PC-9 (cell line): ENCODE data around the gene ABLIM2. TPM values are rescaled to one million over a fixed set of nuclear protein-coding genes. Genes with fewer than 3 reads are reported as not detected.

Experiments used
- BruUV-seq: library from RNA; stranded (reverse); fragments of 400-500 nt; replicated peaks from 2 replicates; lab custom pipeline; 2021; lab: Mats Ljungman, UMichigan
- CTCF ChIA-PET: fragments of 300-600 bp; sonication (Branson Sonifier 250); formaldehyde crosslinking; loops from one replicate; lab custom pipeline; 2022; ENCODE audit warnings: antibody characterized with exemption; lab: Charles Lee
- POLR2A ChIA-PET: fragments of 300-600 bp; sonication (Branson Sonifier 250); formaldehyde crosslinking; loops from one replicate; lab custom pipeline; 2022; ENCODE audit warnings: antibody characterized with exemption; ENCODE audit not compliant: unreplicated experiment; lab: Charles Lee
- DNase-seq, 2 experiments: peaks; one replicate each; pipeline versions ENCODE4 v3.0.0 to v3.0.0-alpha.2; 2015 to 2022; ENCODE audit warnings: mixed read lengths in 1 of 2
- H2AFZ ChIP-seq: fragments of 200-600 bp; sonication (generic); 2 replicates; pipeline ENCODE4 v1.8.1; 2017; ENCODE audit warnings: antibody characterized with exemption
- H3F3A ChIP-seq: fragments of 200-600 bp; sonication (generic); 2 replicates; pipeline ENCODE4 v1.8.1; 2017; ENCODE audit warnings: antibody characterized with exemption, mild to moderate bottlenecking, low read depth; ENCODE audit not compliant: insufficient read depth
- H3K27ac ChIP-seq: fragments of 200-600 bp; sonication (generic); 2 replicates; pipeline ENCODE4 v1.6.1; 2016; ENCODE audit warnings: mixed run types
- H3K27me3 ChIP-seq: fragments of 200-600 bp; sonication (generic); 2 replicates; pipeline ENCODE4 v1.6.1; 2016; ENCODE audit warnings: low read depth, mixed run types; ENCODE audit not compliant: insufficient read depth
- H3K36me3 ChIP-seq: fragments of 200-600 bp; sonication (generic); 2 replicates; pipeline ENCODE4 v1.6.1; 2016; ENCODE audit warnings: low read depth, mixed run types
- H3K4me1 ChIP-seq: fragments of 200-600 bp; sonication (generic); replicated peaks from 2 replicates; pipeline ENCODE4 v1.6.1; 2016; ENCODE audit warnings: mixed run types; ENCODE audit not compliant: insufficient read depth
- H3K4me2 ChIP-seq: fragments of 200-600 bp; sonication (generic); 2 replicates; pipeline ENCODE4 v1.6.1; 2017; ENCODE audit warnings: mixed run types
- H3K4me3 ChIP-seq: fragments of 200-600 bp; sonication (generic); 2 replicates; pipeline ENCODE4 v1.6.1; 2016; ENCODE audit warnings: mixed run types
- H3K79me2 ChIP-seq: fragments of 200-600 bp; sonication (generic); 2 replicates; pipeline ENCODE4 v1.6.1; 2017; ENCODE audit warnings: low read depth, mixed run types
- H3K9me2 ChIP-seq: fragments of 200-600 bp; sonication (generic); 2 replicates; pipeline ENCODE4 v1.8.1; 2017; ENCODE audit warnings: mild to moderate bottlenecking; ENCODE audit not compliant: insufficient read depth
- H3K9me3 ChIP-seq: fragments of 200-600 bp; sonication (generic); 2 replicates; pipeline ENCODE4 v1.8.1; 2016; ENCODE audit warnings: low read depth; ENCODE audit not compliant: insufficient read depth
- H4K20me1 ChIP-seq: fragments of 200-600 bp; sonication (generic); 2 replicates; pipeline ENCODE4 v1.8.1; 2017; ENCODE audit not compliant: insufficient read depth
- EZH2 ChIP-seq: fragments of 200-600 bp; sonication (generic); IDR thresholded peaks from 2 replicates; pipeline ENCODE4 v1.8.0; 2017; ENCODE audit warnings: antibody characterized with exemption, low read depth
- intact Hi-C: fragments of 100-400 bp; cut with micrococcal nuclease; formaldehyde crosslinking; loops from one replicate; pipeline ENCODE4 v1.10.0; 2022; ENCODE audit not compliant: unreplicated experiment
- total RNA-seq: library from RNA; stranded (reverse); gene quantifications from 2 replicates; pipeline ENCODE4 v1.2.3, GENCODE V29; 2021
- TF ChIP-seq, protein P1 (sequence below): fragments of 200-600 bp; sonication (generic); conservative IDR thresholded peaks from 2 replicates; pipeline ENCODE4 v1.6.1; 2017; ENCODE audit warnings: mixed run types, antibody characterized with exemption, mild to moderate bottlenecking, moderate library complexity

ABLIM2 gene
- total RNA-seq, 1 experiment from 2014 or later: 1.6 TPM

DNA sequence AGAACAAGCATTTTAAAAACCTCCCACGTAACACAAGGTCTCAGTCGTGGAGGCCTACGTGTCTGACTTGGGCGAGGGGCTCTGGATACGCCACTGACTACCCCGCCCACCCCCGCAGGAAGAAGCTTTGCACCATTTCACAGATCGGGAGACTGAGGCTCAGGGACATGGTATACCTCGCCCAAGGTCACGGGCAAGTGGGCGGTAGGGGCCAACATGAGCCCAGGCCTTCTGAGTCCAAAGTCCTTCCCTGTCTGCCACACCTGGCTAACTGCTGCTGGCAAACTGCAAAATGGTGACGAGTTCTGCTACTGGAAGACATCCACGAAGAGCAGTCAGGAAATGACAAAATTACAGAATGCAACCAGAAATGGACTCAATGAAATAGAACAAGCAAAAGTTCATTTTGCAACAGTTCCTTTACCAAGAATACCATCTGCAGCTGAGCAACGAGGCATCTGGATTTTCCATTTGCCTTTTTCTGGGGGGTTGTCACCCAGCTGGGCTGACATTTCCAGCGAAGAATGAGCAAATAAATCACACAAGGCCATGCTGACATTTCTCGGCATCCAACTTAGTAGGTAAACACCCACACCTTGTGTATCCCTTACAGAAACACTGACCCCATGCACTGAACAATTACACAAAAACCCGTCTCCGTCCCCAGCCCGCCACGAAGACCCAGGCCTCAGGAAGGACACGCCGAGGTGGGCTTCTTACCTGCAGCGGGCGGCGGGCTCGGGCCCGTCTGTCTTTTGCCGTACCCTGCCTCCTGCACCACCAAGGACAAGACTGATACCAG lies 148.7 kb downstream of the ABLIM2 start:
- POLR2A ChIA-PET: no interaction called here
- Histone ChIP-seq H3K4me1 (no peaks in the 10 kb centered on the region), H3K4me3 (no peak overlapping the region), H3K9me2 (no peaks in the 10 kb centered on the region), H3K36me3 (no peaks in the 10 kb centered on the region), H3F3A (peaks cover 4% of the 10 kb centered on the region; the same call in 1 of the 2 replicates), H3K79me2 (no peaks in the 10 kb centered on the region), H3K27me3 (no peaks in the 10 kb centered on the region), H3K4me2 (no peak overlapping the region), H2AFZ (no peak overlapping the region), H3K9me3 (no peaks in the 10 kb centered on the region), H4K20me1 (no peaks in the 10 kb centered on the region), H3K27ac (no peak overlapping the region)
- intact Hi-C loops: no loop called here
- TF ChIP-seq EZH2: no peak
- TF ChIP-seq, protein P1, sequence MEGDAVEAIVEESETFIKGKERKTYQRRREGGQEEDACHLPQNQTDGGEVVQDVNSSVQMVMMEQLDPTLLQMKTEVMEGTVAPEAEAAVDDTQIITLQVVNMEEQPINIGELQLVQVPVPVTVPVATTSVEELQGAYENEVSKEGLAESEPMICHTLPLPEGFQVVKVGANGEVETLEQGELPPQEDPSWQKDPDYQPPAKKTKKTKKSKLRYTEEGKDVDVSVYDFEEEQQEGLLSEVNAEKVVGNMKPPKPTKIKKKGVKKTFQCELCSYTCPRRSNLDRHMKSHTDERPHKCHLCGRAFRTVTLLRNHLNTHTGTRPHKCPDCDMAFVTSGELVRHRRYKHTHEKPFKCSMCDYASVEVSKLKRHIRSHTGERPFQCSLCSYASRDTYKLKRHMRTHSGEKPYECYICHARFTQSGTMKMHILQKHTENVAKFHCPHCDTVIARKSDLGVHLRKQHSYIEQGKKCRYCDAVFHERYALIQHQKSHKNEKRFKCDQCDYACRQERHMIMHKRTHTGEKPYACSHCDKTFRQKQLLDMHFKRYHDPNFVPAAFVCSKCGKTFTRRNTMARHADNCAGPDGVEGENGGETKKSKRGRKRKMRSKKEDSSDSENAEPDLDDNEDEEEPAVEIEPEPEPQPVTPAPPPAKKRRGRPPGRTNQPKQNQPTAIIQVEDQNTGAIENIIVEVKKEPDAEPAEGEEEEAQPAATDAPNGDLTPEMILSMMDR: no peak
- CTCF ChIA-PET: no interaction called here
- DNase-seq: no peak
- no TSS peak for BruUV-seq

DNA sequence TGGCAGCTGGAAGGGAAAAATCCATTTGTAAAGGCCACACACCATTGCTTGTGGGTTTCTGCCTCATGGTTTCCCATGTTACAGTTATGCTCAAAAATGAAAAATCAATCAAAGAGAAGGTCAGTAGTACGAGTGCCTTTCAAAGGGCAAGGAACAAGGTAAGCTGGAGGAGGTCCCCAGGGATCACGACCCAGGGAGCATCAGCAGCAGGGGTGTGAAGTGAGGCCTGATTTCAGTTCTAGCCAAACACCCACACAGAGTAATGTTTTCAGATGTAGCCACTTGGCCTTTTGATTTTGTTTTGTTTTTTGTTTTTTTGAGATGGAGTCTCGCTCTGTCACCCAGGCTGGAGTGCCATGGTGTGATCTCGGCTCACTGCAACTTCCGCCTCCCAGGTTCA lies 149.5 kb downstream of the ABLIM2 start:
- Histone ChIP-seq H2AFZ (no peak overlapping the region), H3K79me2 (no peaks in the 10 kb centered on the region), H3K36me3 (no peaks in the 10 kb centered on the region), H3K4me3 (no peak overlapping the region), H4K20me1 (no peaks in the 10 kb centered on the region), H3K27ac (no peak overlapping the region), H3K9me3 (no peaks in the 10 kb centered on the region), H3F3A (no peaks in the 10 kb centered on the region), H3K4me1 (no peaks in the 10 kb centered on the region), H3K4me2 (no peak overlapping the region), H3K27me3 (no peaks in the 10 kb centered on the region), H3K9me2 (no peaks in the 10 kb centered on the region)
- DNase-seq: no peak
- no peak for TF ChIP-seq EZH2
- TF ChIP-seq, protein P1: no peak
- ChIA-PET CTCF (no interaction called here), POLR2A (no interaction called here)
- intact Hi-C loops: no loop called here
- BruUV-seq: no TSS peak

DNA sequence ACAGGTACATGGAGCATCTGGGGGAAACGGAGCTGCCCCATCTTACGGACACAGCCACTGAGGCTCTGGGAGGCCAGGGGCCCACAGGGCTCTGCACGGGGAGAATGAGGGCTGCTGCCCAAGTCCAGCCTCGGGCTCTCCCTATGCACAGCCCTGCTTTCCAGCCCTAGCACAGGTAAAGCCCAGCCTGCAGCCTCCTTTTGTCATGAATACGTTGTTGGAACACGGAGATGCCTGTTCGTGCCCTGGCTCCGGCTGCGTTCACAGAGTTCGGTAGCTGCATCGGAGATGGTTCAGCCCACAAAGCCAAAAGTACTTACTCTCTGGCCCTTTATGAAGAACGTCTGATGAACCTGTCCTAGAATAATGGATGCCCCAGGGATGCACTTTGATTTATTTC lies 150.2 kb downstream of the ABLIM2 start:
- H3K9me2 ChIP-seq: no peaks in the 10 kb centered on the region
- CTCF ChIA-PET: no interaction called here
- no TSS peak for BruUV-seq

More for the DNA sequence above, 150.2 kb downstream of the ABLIM2 start:
- no peak for DNase-seq
- Histone ChIP-seq H3K36me3 (no peaks in the 10 kb centered on the region), H3K4me3 (no peak overlapping the region), H2AFZ (no peak overlapping the region), H4K20me1 (no peaks in the 10 kb centered on the region), H3K4me1 (no peaks in the 10 kb centered on the region), H3F3A (no peaks in the 10 kb centered on the region), H3K79me2 (no peaks in the 10 kb centered on the region), H3K9me3 (no peaks in the 10 kb centered on the region), H3K4me2 (no peak overlapping the region), H3K27me3 (no peaks in the 10 kb centered on the region), H3K27ac (no peak overlapping the region)
- intact Hi-C loops: no loop called here
- POLR2A ChIA-PET: no interaction called here
- no peak for TF ChIP-seq EZH2
- TF ChIP-seq, protein P1: no peak
